Muscle of back (tissue), 11 donors: ENCODE measurements around the gene HECTD4. TPM values are rescaled to one million over a fixed set of nuclear protein-coding genes. Genes with fewer than 3 reads are reported as not detected.

Experiments used
- DNase-seq, 3 donors: peaks; one replicate each; pipeline versions ENCODE4 v3.0.0 to v3.0.0-alpha.2; 2013
- polyA plus RNA-seq, 10 donors: library from polyadenylated mRNA; unstranded; fragments of 120-200 nt; gene quantifications; one replicate each; pipeline ENCODE4 v1.2.1, GENCODE V29; 2013; ENCODE audit not compliant: insufficient read length in 10 of 10

The HECTD4 gene
- polyA plus RNA-seq, 10 donors: 33.9 to 73.0 (median 51.4) TPM

DNA sequence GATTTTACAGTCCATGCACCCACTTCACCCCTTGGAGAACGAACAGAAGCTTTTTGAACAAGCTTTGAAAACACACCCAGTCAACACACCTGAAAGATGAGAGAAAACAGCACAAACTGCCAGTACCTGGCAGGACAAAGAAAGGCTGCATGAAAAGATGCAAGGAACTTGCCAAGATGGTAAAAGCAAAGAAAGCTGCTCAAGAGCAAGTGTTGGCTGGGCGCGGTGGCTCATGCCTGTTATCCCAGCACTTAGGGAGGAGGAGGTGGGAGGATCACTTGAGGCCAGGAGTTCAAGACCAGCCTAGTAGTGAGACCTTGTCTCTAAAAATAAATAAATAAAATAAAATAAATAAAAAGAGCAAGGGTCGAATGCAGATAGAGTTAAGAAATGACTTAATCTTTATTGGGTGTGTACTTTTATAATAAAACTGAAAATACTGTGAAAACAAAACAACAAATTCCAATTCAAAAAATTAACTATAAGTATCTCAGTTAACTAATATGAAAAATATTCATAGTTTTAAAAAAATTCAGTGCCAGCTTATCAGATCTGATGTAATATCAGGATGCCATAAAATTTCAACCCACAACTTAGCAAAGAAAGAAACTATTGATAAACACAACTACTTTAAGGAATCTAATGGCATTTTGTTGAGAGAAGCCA lies 59.2 kb downstream of the HECTD4 start:
- DNase-seq: no peak

DNA sequence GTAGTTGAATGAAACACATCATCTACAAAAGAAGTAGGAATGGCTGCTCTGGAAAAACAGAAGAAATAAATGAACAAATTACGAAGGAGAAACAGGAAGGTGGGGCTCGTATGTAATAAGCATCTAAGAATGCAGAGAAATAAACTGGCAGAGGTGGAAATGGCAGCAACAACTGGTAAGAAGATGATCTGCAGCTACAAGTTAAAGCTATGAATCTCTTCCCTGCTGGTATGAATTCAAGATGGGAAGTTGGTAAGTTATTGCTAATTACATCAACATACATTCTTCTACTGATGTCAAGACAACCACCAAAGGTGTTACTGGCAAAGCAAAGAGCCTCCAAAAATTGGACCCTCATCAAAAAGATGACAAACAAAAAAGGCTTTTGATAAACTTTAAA lies 59.8 kb downstream of the HECTD4 start:
- DNase-seq: no peak

DNA sequence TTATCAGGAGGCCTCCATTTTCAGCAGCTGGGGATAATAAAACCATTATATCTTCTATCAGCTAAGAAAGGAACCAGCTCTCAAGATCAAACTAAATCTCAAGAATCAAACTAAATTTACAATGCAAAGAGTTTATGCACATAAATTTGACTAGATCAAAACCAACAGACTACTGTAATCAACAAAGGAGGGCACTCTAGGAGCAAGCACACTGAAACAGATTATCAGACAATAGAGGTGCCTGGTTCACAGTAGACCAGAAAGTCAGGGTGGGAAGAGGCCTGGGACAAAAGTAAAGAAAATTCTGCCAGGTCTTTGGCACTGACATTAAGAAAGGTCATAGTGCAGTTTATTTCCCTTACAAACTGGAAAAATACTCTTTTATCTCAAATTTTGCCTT lies 61.0 kb downstream of the HECTD4 start:
- DNase-seq: no peak

DNA sequence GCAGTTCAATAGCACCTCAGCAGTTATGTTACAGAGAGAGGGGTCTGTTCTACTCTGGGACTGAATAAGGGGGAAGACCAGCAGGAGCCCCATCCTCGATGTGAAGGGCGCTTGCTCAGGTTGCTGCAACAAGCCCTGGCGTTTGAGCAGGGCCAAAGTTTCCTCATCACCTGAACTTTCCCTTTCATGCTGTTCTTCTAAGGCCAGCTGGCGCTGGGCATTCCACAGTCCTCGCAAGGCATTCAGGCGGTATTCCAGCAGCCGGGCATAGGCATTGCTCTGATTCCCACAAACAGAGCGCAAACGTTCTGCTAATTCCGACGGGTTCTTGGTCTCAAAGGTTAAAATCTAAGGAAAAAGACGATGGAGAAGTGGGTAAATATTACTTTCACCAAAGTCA lies 62.8 kb downstream of the HECTD4 start:
- DNase-seq: no peak

DNA sequence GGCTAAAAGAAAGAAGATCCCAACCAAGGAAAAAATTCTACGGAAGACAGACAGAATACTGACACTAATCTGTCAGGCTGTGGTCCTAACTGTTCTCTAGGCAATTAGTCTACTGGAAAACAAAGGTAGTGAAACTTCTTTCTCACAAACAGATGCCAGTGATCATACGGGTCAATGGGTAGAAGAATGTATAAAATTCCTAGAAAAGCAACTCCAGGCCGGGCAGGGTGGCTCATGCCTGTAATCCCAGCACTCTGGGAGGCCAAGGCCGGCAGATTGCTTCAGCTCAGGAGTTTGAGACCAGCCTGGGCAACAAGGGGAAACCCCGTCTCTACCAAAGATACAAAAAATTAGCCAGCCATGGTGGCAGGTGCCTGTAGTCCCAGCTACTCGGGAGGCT lies 64.8 kb downstream of the HECTD4 start:
- DNase-seq: no peak

DNA sequence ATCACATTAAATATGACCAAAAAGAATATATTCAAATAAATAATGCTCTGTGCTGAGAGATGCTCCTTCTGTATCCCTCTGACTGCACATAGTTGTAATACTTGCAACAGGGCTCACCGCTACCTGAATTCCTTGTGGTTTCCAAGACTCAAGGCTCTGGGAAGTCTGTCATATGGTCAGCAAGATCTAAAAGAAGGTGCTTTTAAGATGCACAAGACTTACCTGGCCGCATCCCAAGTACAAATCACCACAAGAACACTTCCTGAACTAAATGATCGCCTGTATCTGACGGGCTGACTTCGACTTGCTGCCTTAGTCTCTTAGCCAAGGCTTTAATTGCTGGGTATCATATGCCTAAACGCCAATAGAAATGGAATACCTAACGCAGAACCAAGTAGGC lies 67.2 kb downstream of the HECTD4 start:
- no peak for DNase-seq

DNA sequence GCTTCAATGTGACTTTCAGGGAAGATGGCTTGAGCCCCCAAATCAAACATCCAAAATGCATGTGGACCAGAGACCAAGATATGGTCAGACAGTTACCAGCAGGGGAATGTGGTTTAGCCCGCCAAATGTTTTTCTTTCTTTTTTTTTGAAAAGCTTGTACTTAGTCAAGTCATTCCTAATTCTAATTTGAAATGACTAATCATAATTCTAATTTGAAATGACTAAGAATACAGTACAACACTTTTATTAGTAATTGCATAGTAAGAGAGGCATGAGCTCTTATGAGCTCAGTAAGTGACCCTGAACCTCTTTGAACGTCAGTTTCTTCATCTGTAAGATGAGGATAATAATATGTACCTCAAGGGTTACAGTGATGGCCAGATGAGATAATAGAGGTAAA lies 72.4 kb downstream of the HECTD4 start:
- no peak for DNase-seq

DNA sequence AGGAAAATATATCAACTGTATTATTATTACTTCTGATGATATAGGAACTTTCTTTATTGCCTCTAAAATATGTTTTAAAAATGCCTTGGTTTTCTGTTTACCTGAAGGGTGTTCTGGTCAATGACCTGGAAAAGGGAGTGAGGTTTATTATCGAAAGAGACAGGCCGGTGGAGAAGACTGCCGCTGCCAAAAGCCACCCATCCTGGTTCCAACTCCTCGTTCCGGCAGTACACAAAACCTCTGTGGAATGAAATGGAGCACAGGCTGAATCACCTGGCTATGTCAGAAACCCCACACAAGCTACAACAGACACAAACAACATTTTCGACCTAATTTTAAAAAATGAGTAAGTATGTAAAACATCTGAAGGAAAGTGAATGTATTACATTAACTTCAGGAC lies 73.6 kb downstream of the HECTD4 start:
- DNase-seq: no peak

DNA sequence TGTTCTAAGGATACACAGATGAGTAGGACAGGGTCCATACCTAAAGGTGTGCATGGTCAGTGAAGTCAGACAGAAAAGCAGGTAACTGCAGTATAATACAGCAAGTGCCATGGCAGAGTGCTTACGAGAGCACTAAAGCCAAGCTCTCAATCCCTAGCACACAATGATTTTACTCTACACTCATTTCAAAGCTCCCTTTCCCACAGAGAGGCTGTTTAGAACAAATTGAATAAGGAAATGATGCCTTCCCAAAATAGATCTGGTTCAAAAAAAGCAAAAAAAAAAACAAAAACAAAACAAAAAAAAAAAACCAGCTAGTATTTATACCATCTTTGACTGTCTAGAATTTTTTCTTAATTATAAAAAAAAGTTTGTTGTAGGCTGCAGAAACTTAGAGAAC lies 74.1 kb downstream of the HECTD4 start:
- no peak for DNase-seq

DNA sequence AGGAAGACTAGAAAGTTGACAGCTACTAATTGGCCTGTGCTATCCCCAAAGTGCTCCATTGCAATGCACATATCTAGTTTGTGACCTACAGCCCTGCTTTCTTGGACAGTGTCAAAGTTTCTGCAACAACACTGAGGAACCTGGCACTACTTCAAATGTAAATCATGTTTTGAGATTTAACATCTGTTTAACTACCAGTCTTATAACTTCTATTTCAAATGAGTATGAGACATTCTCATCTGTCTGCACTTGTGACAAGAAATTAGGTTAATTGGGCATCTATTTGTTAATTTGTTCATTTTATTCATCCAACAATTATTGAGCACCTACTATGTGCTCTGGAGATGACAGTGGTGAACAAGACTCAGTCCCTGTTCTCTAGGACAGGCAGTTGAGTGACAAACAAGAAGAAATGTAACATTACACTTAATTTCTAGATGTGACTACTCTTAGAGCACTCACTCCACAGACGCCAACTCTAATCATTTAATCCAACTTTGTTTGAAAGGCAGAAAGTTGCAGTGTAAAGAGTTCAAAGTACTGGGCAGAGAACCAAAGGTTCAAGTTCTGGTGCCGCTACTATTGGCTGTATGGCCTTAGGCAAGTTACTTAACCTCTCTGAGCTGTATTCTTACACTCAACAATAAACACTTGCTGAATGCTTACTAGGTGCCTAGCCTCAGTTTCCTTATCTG lies 74.8 kb downstream of the HECTD4 start:
- no peak for DNase-seq

DNA sequence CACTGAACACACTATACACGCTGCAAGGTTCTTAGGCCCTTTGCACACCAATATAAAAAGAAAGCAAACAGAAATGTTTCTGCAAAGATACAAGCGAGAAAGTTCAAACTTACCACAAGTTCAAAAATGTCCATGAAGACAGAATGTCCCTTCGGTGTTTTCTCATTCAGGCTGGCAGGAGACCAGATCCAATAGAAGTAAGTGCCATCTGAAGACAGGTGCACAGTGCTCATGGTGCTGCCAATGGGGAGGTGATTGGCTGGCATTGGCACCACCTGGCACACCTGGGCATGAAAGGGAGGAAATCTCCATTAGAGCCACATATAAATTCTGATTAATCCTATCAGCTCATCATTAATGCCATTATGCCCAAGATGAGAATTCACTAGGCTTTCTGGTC lies 76.3 kb downstream of the HECTD4 start:
- DNase-seq: no peak

DNA sequence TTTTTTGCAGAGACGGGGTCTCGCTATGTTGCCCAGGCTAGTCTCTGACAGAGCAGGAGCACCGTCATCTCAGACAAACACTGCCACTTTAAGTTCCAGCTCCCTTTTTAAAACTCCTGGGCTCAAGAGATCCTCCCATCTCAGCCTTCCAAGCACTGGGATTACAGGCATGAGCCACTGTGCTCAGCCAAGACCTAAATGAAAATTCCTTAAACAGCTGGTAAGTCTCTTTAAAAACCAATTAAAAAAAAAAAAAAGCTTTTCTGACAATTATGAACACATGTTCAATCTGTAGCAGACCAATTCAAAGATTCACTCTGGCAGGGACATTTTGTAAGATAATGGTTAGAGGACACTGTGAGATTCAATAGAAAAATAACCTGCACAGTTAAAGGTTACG lies 77.8 kb downstream of the HECTD4 start:
- no peak for DNase-seq

DNA sequence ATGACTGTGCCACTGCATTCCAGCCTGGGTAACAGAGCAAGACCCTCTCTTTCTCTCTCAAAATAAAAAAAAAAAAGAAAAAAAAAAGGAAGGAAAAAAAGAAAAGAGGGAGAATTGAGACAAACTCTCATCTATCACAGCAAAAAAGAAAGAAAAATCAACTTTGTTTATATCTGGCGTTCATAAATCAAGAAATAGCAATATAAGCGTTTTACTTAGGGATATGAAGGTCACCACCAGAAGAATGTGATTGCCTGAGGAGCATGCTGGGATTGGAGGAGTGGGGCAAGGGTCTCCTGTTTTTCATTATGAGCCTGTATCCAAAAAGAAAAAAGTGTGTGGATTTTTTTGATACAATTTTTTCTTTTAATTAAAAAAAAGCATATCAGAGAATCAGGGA lies 78.4 kb downstream of the HECTD4 start:
- no peak for DNase-seq

DNA sequence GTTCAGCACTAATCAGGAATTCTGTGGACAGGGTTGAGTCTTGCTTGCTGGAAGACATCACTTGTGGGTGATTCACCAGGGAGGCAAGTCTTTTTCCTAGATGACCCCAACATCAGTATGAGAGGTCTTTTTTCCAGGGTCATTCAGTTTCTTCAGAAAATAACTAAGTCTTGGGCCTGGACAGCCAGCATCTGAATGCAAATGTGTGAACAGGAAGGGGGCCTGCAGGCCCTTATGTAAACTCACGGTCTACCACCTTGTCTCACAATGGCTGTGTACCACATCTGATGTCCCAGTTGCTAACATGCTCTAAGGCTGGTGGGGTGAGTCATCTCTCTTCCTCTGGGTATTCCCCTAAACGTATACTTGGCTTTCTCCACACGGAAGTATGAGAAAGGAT lies 79.2 kb downstream of the HECTD4 start:
- DNase-seq: no peak

DNA sequence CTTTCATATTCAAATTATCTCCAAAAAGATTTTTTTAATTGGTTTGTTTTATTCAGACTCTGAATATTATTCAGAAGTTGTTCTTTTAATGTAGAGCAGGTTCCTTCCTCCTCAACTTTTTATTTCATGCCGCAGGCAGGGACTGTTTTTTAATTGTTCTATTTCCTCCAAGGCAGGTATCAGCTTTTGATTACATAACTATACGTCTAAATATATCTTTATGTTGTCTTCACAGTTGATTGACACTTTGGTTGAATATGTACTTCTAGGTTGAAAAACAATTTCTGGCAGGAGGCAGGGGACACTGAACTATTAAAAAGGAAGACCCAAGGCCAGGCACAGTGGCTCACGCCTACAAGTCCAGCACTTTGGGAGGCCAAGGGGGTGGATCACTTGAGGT lies 82.5 kb downstream of the HECTD4 start:
- DNase-seq: no peak

DNA sequence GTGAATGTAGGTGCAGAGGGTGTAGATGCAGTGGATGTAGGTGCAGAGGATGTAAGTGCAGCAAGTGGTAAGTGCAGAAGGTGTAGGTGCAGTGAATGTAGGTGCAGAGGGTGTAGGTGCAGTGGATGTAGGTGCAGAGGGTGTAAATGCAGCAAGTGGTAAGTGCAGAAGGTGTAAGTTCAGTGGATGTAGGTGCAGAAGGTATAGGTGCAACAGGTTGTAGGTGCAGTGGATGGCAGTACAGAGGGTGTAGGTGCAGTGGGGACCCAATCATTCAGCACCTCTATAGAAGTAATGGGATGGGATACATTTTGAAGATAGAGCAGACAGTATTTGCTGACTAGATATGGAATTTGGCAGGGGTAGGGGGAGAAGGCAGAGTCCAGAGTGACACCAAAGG lies 85.0 kb downstream of the HECTD4 start:
- DNase-seq: no peak

DNA sequence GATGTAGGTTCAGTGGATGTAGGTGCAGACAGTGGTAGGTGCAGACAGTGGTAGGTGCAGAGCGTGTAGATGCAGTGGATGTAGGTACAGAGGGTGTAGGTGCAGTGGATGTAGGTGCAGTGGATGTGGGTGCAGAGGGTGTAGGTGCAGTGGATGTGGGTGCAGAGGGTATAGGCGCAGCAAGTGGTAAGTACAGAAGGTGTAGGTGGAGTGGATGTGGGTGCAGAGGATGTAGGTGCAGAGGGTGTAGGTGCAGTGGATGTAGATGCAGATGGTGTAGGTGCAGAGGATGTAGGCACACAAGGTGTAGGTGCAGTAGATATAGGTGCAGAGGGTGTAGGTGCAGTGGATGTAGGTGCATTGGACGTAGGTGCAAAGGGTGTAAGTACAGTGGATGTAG lies 86.0 kb downstream of the HECTD4 start:
- DNase-seq: no peak

DNA sequence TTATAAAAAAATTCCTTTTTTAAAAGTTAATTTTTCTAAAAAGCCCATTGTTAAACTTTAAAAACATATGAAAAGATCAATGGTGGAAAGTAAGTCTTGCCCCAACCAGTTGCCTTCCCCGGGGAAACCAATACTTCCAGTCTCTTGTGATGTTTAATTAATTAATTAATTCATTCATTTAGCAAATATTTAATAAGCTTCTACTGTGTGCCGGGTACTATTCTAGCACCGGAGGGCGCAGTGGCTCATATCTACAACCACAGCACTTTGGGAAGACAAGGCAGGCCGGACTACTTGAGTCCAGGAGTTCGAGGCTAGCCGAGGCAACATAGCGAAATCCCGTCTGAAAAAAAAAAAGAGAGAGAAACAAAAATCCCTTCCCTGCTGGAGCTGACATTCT lies 87.4 kb downstream of the HECTD4 start:
- DNase-seq: no peak

DNA sequence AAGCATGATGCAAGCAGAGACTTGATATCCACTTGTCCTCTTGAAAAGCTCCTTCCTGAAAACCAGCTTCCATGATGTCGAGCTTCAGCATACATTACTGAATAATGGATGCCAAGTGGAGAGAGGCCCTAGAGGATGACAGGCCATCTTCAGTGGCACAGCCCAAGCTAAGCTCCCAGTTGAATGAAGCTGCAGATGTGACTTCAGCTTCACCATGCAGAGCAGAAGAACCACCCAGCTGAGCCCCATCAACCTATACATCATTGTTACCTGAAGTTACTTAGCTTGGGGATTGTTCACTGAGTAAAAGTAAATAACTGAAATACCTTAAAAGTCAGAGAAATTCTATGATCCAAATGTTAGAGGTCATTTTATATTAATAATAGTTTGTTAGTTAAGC lies 93.6 kb downstream of the HECTD4 start:
- DNase-seq: no peak

DNA sequence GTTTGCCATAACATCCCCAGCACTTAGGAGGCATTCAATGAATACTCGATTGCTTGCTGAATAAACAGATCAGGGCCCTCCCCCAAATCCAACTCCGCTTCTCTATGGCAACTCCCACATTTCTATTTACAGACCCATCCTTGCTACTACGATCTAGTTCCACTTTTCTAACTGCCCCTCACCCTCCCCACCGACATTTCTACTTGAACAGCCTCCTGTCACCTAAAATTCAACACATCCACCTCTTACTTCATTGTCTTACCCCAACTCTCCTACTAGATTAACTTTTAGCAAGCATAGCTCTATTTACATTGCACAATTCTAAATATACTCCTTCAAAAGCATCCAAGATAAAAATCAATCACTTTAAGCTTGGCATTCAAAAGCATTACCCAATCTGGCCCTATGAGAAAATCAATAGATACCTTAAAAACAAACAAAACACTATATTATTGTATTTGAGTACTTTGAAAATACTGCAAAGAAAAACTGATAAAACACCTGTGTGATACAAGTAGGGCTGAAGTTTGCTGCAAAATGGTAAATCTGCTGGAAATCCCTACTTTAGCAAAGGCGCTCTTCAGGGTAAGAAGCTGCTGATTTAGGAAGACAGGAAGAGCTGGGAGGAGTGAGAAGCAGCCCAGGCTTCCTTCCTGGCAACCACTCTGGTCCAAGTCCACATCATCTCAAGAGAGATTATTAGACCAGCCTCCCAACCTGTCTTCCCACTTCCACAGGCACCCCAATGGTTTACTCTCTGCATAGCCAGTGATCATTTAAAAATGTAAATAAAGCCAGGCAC lies 96.4 kb downstream of the HECTD4 start:
- no peak for DNase-seq

DNA sequence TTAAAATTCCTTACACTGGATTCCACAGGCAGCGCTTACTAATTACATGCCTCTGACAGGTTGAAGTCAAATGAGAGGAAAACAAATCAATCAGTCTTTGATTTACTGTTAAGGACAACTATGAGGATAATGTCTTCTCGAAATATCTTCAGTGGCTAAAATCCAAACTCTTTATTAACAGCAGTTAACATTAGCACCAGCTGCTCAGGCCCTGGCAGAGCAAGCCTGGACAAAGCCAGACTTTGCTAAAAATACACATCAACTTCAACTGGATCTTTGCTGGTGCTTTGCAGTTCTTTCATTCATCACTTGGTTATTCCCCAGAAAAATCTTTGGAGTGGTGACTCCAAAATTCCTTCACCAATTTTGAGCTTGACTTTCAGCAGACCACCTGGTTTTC lies 98.7 kb downstream of the HECTD4 start:
- peak; percentile 16 to 35 (median 30) for DNase-seq

DNA sequence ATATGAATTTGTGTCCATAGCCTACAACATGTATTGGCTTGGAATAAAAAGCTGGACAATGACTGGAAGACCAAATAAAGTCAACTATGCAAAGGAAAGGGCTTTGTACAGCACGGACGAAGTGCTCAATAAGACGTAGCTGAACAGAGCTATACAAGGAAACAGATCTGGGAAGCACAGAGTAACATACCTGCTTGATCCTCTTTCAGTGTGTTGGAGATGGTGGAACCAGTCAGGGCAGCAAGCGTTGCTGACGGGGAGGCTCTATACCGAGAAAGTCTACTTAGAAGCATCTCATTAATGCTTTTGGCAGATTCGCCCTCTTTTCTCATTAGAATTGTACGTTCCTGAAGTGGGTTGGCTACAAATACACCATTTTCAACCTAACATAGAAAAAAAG lies 99.3 kb downstream of the HECTD4 start:
- no peak for DNase-seq

DNA sequence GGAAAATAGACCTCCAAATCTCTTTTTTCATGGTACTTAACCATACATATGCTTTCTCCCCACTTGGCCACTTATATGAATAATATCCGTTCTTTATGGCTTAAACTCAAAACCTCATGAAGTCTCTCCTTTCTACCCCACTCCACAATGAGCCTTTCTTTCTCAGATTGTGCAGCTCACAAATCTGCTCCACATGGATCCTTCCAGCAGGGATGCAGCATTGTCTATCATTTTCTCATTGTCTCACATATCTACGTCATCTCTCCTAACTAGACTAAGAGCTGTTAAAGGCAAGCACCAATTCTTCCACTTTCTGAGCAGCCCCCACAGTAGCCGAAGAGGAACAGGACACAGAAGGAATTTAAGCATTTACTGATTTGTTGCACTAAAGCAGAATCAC lies 106.4 kb downstream of the HECTD4 start:
- DNase-seq: no peak
